Occipital lobe (tissue), 2 donors: ENCODE measurements around the gene FKRP. TPM values are rescaled to one million over a fixed set of nuclear protein-coding genes. Genes with fewer than 3 reads are reported as not detected.
"Not testable (repeated sequence)": the region's sequence is repeated elsewhere in the genome, so short reads cannot be mapped to it uniquely, and the experiment has no call there.

Source experiments
- DNase-seq: peaks from one replicate; lab custom pipeline; 2025; lab: John Stamatoyannopoulos, UW
- total RNA-seq: library from RNA; depleted of rRNA; stranded (reverse); fragments of >200 nt; gene quantifications from one replicate; pipeline ENCODE4 v1.2.3, GENCODE V29; 2014

The FKRP gene
- total RNA-seq, 1 donor from 2014 or later: 11.7 TPM

- DNase-seq: no peak
These were observed 38.6 kb downstream of the FKRP start for GRCh38 chr19:46784262-46785053.

DNA sequence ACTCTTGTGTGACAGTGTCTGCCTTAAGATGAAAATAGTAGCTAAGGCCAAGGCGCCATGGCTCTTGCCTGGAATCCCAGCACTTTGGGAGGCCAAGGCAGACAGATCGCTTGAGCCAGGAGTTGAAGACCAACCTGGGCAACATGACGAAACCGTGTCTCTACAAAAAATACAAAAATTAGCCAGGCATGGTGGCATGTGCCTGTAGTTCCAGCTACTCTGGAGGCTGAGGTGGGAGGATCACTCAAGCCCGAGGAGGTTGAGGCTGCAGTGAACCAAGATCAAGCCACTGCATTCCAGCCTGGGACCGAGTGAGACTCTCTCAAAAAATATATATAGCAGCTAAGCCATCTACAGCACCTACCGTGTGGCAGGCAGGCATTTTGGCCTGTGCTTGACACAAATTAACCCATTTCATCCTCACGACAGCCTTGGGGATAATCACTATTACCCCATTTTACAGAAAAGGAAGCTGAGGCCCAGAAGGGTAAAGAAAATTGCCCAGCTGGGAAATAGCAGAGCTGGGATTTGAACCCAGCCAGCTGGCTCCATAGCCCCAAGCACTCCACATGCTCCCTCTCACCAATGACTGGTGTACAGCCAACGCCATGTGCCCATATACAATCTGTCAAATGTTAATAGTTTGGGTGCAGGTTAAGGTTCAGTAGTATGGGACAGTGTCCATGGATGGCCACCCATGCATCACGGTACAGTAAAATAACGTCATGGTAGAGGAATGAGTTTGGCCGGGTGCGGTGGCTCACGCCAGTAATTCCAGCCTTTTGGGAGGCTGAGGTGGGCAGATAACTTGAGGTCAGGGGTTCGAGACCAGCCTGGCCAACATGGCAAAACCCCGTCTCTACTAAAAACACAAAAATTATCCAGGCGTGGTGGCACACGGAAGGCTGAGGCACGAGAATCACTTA, 39.5 kb downstream of the FKRP start:
- DNase-seq: no peak

DNA sequence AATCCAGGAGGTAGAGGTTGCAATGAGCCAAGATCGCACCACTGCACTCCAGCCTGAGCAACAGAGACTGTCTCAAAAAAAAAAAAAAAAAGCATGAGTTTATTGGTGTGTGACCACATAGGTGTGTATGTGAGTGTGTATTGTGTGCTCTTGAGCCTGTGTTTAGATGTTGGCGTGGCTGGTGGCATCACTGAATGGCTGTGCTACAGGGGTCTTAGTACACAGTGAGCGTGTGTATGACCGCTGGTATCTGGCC, 40.1 kb downstream of the FKRP start:
- no peak for DNase-seq

GRCh38 chr19:46786236-46787039, 40.6 kb downstream of the FKRP start:
- DNase-seq: no peak

- DNase-seq: no peak
These were observed 41.1 kb downstream of the FKRP start for GRCh38 chr19:46787040-46787330.

GRCh38 chr19:46787331-46788261, 41.7 kb downstream of the FKRP start:
- no peak for DNase-seq

DNA sequence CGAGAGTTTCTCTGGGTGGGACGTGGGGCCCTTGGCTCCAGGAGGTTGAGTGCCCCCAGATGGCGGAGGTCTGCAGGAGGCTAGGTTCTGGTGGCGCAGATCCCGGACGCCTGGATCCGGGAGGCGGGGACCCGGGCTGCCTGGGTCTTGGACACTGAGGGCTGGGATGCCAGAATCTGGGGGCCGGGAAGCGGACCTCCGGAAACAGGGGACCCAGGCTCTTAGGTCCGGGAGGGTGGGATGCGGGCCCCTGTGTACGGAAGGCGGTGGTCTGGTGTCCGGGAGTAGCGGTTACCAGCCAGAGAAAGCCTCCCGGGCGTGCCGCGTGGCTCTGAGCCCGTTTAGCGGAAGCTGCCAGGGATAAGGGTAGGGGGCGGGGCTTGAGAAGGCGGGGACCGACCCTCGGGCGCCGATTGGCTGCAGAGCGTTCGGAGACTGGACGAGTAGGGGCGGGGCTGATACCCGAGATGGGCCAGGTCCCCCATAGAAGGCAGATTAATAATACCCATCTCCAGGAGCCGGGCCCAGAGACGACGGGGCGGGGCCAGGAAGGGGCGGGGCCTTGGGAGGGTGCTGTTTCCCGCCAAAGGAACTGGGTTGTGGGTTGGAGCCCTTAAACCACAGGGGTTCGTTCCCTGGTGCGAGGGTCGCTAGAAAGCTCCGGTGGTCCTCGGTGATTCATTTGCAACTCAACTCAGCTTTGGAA, 42.6 kb downstream of the FKRP start, which contains the start of gene SLC1A5:
Gene SLC1A5 (minus strand): TSS at position 333 of the 706 bp plus-strand sequence. CDS start 629 bp downstream, outside the sequence.
- DNase-seq: peak; percentile 49

DNA sequence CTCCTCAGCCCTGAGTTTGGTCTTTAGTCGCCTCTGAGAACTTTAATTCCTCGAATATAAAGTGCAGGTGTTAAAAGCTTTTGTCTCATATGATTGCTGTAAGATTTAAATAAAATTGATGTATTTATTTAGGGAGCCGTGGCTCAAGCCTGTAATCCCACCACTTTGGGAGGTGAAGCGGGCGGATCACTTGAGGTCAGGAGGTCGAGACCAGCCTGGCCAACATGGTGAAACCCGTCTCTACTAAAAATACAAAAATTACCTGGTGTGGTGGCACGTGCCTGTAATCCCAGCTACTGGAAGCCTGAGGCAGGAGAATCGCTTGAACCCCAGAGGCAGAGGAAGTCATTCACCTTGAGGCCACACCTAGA, 43.1 kb downstream of the FKRP start:
- no peak for DNase-seq

GRCh38 chr19:46789371-46789770, 43.5 kb downstream of the FKRP start:
- DNase-seq: no peak

- no peak for DNase-seq
These were observed 46.1 kb downstream of the FKRP start for GRCh38 chr19:46791944-46792343.

- DNase-seq: no peak
These were observed 52.0 kb downstream of the FKRP start for GRCh38 chr19:46797881-46798280.

DNA sequence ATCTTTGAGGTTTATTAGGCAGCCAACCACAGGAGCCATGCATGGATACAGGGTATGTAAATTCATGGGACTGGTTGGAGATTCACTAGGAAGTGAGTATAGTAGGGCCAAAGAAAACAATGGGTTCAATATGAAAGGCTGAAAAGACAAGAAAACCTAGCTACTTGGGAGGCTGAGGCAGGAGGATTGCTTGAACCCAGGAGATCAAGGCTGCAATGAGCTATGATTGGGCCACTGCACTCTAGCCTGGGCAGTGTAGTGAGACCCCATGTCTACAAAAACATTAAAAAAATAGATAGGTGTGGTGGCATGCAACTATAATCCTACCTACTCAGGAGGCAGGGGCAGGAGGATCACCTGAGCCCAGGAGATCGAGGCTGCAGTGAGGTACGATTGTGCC, 52.9 kb downstream of the FKRP start:
- DNase-seq: no peak

DNA sequence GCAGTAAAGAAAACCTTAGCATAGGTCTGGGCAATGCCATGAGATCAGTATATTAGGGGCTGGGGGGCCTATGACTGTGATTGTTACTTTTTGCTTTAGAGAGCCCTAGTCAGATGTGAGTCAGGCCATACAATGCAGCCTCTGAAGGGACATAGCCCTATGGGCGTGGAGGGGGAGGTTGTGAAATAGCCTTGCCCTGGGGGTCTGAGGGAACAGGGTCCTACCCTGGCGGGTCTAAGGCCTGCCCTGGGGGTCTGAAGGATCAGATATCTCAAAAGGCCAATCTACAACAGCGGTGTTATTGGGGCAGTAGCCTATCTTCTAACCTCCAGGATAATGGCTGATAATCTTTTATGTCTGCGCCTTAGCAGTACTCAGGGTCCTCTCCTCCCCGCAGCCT, 56.3 kb downstream of the FKRP start:
- no peak for DNase-seq

DNA sequence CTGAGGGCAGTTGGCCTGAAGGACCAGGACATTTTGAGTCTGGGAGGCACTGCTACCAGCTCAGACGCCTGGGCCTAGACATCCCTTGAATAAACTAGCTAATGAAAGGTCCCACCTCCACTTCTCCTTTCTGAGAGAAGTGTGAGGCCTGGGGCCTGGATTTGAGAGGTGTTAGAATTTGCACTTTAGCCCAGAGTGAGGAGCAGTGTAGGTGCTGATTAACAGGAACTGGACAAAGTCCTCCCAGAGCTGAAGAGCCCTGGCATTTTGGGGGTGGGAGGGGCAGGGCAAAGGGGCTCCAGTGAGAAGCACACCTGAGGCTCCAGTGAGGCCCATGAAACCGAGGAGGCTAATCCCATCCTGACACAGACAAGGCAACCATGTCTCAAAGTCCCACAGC, 57.7 kb downstream of the FKRP start:
- DNase-seq: no peak

DNA sequence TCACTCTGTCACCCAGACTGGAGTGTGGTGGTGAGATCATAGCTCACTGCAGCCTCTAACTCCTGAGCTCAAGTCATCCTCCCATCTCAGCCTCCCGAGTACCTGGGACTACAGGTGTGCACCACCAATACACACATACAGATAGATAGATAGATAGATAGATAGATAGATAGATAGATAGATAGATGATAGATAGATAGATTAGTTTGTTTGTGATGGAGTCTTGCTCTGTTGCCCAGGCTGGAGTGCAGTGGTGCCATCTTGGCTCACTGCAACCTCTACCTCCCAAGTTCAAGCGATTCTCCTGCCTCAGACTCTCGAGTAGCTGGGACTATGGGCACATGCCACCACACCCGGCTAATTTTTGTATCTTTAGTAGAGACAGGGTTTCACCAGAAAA, 58.6 kb downstream of the FKRP start:
- DNase-seq: not testable (repeated sequence)

- DNase-seq: no peak
These were observed 60.8 kb downstream of the FKRP start for GRCh38 chr19:46806656-46807055.
